ENCODE results near the gene CNGB1.

DNA sequence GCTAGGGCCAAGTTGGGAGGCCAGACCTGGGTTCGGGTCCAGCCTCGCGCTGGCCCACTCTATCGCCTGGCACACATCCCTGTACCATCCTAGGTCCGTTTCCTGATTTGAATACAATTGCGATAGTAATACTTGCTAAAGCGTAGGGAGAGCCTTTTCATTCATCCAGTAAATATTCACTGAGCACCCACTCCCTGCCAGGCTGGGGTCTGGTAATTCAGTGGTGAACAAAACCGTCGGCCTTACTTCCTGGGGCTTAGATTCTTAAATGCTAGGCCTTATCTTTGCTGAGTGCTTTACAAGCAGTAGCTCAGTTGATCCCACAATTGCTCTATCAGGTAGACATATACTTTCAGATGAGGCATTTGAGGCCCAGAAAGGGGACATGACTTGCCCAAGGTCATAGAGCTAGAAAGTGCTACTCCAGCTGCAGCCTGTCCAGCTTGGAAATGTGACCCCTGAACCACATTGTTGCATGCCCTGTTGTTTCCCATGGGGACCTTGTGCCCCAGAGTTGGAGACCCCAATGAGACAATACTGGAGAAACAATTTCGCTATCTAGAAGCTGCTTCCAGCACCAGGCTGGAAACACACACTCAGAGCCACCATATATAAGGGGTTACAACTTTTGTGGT is 31.0 kb upstream of the CNGB1 start:
- TF ChIP-seq, protein P1, sequence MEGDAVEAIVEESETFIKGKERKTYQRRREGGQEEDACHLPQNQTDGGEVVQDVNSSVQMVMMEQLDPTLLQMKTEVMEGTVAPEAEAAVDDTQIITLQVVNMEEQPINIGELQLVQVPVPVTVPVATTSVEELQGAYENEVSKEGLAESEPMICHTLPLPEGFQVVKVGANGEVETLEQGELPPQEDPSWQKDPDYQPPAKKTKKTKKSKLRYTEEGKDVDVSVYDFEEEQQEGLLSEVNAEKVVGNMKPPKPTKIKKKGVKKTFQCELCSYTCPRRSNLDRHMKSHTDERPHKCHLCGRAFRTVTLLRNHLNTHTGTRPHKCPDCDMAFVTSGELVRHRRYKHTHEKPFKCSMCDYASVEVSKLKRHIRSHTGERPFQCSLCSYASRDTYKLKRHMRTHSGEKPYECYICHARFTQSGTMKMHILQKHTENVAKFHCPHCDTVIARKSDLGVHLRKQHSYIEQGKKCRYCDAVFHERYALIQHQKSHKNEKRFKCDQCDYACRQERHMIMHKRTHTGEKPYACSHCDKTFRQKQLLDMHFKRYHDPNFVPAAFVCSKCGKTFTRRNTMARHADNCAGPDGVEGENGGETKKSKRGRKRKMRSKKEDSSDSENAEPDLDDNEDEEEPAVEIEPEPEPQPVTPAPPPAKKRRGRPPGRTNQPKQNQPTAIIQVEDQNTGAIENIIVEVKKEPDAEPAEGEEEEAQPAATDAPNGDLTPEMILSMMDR (IDR thresholded peaks at IDR 0.05 in 8 of 11, conservative IDR thresholded peaks at IDR 0.05 in 3 of 11): no peak
- no peak for TF ChIP-seq POLR2AphosphoS5 (IDR thresholded peaks at IDR 0.05)
- no peak for TF ChIP-seq POLR2A (IDR thresholded peaks at IDR 0.05)
